Fibroblast of villous mesenchyme (primary cell): ENCODE results near the gene B4GALNT3. TPM values are rescaled to one million over a fixed set of nuclear protein-coding genes. Genes with fewer than 3 reads are reported as not detected.

Experiments
- DNase-seq: peaks from one replicate; pipeline ENCODE4 v3.0.0-alpha.2; 2010; ENCODE audit warnings: low read depth
- H3K4me3 ChIP-seq: 2 replicates; pipeline ENCODE4 v1.5.1; 2011; ENCODE audit warnings: low read depth, mild to moderate bottlenecking, low read length
- total RNA-seq: library from RNA; depleted of rRNA; stranded (reverse); fragments of >200 nt; gene quantifications from 2 replicates; pipeline ENCODE4 v1.2.3, GENCODE V29; 2012
- TF ChIP-seq, protein P1 (sequence below): IDR thresholded peaks from 2 replicates; pipeline ENCODE4 v1.5.1; 2012; ENCODE audit warnings: low read depth, mild to moderate bottlenecking, low read length; ENCODE audit not compliant: insufficient read depth

Gene B4GALNT3
- total RNA-seq, 1 donor: under 0.01 TPM

- no peak for DNase-seq
- TF ChIP-seq, protein P1, sequence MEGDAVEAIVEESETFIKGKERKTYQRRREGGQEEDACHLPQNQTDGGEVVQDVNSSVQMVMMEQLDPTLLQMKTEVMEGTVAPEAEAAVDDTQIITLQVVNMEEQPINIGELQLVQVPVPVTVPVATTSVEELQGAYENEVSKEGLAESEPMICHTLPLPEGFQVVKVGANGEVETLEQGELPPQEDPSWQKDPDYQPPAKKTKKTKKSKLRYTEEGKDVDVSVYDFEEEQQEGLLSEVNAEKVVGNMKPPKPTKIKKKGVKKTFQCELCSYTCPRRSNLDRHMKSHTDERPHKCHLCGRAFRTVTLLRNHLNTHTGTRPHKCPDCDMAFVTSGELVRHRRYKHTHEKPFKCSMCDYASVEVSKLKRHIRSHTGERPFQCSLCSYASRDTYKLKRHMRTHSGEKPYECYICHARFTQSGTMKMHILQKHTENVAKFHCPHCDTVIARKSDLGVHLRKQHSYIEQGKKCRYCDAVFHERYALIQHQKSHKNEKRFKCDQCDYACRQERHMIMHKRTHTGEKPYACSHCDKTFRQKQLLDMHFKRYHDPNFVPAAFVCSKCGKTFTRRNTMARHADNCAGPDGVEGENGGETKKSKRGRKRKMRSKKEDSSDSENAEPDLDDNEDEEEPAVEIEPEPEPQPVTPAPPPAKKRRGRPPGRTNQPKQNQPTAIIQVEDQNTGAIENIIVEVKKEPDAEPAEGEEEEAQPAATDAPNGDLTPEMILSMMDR: no peak
- H3K4me3 ChIP-seq: no peak overlapping the region
Observed at GRCh38 chr12:507391-507796, 47.7 kb downstream of the B4GALNT3 start.

DNA sequence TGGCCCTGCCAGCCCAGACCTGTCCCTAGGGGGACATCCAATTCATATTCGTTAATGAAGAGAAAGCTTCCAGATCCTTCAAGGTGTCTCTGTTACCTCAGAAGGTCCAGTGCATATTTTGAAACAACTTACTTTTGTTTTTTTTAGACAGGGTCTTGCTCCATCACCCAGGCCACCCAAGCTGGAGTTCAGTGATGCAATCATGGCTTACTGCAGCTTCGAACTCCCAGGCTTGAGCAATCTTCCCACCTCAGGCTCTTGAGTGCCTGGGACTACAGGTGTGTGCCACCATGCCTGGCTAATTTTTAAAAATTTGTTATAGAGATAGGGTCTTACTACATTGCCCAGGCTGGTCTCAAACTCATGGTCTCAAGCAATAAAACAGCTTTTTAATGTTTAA is 48.4 kb downstream of the B4GALNT3 start:
- TF ChIP-seq, protein P1: no peak
- DNase-seq: no peak
- H3K4me3 ChIP-seq: no peak overlapping the region

DNA sequence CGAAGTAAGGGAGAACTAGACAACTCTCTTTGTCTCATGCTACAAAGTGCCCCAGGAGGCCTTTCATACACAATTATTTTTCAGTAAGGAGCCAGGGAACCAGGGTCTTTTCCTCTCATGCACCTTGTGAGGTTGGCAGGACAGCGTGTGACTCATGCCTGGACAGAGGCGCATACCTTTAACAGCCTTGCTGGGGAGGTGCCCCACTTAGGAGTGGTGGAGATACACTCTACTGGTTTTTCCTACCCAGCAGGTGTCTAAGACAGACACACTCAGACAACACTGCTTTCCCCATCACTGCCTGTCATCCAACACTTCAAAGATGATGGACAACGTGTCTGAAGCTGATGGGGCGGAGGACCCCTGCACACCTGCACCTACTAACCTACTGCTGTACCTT is 49.1 kb downstream of the B4GALNT3 start:
- DNase-seq: no peak
- H3K4me3 ChIP-seq: no peak overlapping the region
- TF ChIP-seq, protein P1: no peak

- TF ChIP-seq, protein P1: no peak
- DNase-seq: no peak
- no peak overlapping the region for H3K4me3 ChIP-seq
Observed at GRCh38 chr12:509500-509899, 49.8 kb downstream of the B4GALNT3 start.

DNA sequence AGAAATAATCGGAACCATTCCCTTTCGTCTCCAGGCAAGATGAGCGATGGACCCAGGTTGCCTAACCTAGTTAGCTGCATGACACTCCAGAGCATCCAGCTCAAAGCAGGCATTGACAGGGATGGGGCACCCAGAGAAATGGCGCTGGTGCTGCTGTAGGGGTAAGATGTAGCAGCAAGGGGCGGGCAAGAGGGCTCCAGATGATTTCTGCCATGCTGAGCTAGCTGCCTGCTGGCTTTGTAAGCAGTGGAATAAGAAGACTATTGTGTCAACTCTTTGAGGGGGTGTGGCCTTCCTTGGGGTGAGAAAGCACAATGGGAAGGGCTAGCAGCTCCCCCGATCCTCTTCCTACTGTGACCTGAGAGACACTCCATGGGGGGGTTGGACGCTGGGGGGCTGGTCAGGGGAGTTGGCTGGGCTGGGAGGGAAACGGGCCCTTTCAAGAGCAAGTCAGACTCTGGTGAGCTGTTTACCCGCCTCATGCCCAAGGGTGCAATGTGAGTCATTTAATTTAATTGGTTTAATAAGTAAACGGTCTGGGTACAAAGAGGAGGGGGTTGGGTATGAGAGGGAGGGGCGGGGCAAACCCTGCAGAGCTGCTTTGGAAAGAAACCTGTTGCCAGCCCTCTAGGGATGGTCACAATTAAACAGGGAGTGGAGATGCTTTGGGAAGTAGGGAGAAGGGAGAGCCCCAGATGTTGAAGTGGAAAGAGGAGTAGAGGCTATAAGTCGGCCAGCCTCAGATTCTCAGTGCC is 50.5 kb downstream of the B4GALNT3 start:
- TF ChIP-seq, protein P1: no peak
- no peak overlapping the region for H3K4me3 ChIP-seq
- DNase-seq: no peak

GRCh38 chr12:512933-513332 is 53.2 kb downstream of the B4GALNT3 start:
- TF ChIP-seq, protein P1: no peak
- no peak for DNase-seq
- no peak overlapping the region for H3K4me3 ChIP-seq

GRCh38 chr12:513446-513845 is 53.7 kb downstream of the B4GALNT3 start:
- TF ChIP-seq, protein P1: no peak
- DNase-seq: no peak
- no peak overlapping the region for H3K4me3 ChIP-seq
